Large intestine (tissue), 3 donors: ENCODE measurements around the gene TMC1. TPM values are rescaled to one million over a fixed set of nuclear protein-coding genes. Genes with fewer than 3 reads are reported as not detected.

Experiments used
- DNase-seq, 2 donors: peaks; one replicate each; pipeline versions ENCODE4 v3.0.0 to v3.0.0-alpha.2; 2013
- H3K27ac ChIP-seq: one replicate; pipeline ENCODE4 v1.5.1; 2013; ENCODE audit warnings: low read length
- H3K27me3 ChIP-seq: 2 replicates; pipeline ENCODE4 v1.6.1; 2013; ENCODE audit warnings: low read length; ENCODE audit not compliant: control insufficient read depth, insufficient read depth
- H3K36me3 ChIP-seq: 2 replicates; pipeline ENCODE4 v1.6.1; 2013; ENCODE audit warnings: low read length; ENCODE audit not compliant: control insufficient read depth, insufficient read depth
- H3K4me1 ChIP-seq: one replicate; pipeline ENCODE4 v1.6.1; 2013; ENCODE audit warnings: low read length; ENCODE audit not compliant: control insufficient read depth, insufficient read depth
- H3K4me3 ChIP-seq: one replicate; pipeline ENCODE4 v1.5.1; 2013; ENCODE audit warnings: low read length
- H3K9me3 ChIP-seq: one replicate; pipeline ENCODE4 v1.6.1; 2013; ENCODE audit warnings: mild to moderate bottlenecking, low read depth, low read length, moderate library complexity; ENCODE audit not compliant: control insufficient read depth
- WGBS: methylation state at CpG from one replicate; pipeline ENCODE4 v1.1.5; 2013; ENCODE audit warnings: low lambda C conversion rate; ENCODE audit not compliant: insufficient coverage; 5-methylcytosine and 5-hydroxymethylcytosine counted together
- polyA plus RNA-seq: library from polyadenylated mRNA; unstranded; fragments of 120-200 nt; gene quantifications from one replicate; pipeline ENCODE4 v1.2.1, GENCODE V29; 2013

TMC1 gene
- polyA plus RNA-seq, 1 donor = 0.16 TPM

- Histone ChIP-seq H3K4me1 (no peaks in the 10 kb centered on the region), H3K36me3 (no peaks in the 10 kb centered on the region), H3K27ac (no peak overlapping the region), H3K9me3 (no peaks in the 10 kb centered on the region), H3K27me3 (no peaks in the 10 kb centered on the region), H3K4me3 (no peak overlapping the region)
- no CpG with 5 or more reads among the region's 4 CpGs for WGBS
- no peak for DNase-seq
These were observed 182.2 kb downstream of the TMC1 start for GRCh38 chr9:72703574-72703973.

DNA sequence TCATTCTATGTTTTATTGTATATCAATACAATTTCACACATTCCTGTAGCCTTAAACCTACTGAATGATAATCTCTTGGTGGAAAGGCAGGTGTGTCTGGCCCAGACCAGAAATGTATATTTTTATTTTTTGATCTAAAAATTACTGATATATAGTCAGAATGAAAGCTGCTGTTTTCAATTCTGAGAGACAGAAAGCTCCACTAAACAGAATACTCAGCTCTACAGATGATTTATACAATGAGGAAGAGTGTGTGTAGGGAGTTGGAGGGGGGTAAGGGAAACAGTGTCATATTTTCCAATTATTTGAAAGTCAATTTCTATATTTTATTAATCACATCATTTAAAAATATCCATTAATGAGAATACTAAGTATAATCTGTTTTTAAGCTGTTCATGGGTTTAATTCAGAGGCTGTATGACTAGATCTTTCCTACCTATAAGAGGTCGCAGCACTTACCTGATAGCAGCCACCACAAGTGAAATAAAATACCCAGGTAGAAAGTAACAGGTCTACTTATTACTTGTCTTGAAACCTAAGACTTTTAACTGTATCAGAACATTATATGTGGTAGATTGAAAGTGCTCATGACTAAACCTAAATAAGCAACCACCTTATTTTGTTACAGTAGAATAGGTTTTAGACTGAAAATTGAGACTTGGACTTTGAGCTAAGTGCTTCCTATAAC, 183.4 kb downstream of the TMC1 start:
- Histone ChIP-seq H3K4me1 (no peaks in the 10 kb centered on the region), H3K36me3 (no peaks in the 10 kb centered on the region), H3K27ac (no peak overlapping the region), H3K4me3 (no peak overlapping the region), H3K27me3 (no peaks in the 10 kb centered on the region), H3K9me3 (no peaks in the 10 kb centered on the region)
- WGBS = no CpG with 5 or more reads among the region's 1 CpG
- DNase-seq = no peak

GRCh38 chr9:72718503-72718902, 197.1 kb downstream of the TMC1 start:
- DNase-seq = no peak
- no peaks in the 10 kb centered on the region for H3K9me3 ChIP-seq
- no peak overlapping the region for H3K27ac ChIP-seq
- H3K4me1 ChIP-seq = no peaks in the 10 kb centered on the region
- WGBS = no CpG with 5 or more reads among the region's 3 CpGs
- H3K36me3 ChIP-seq = no peaks in the 10 kb centered on the region
- H3K27me3 ChIP-seq = no peaks in the 10 kb centered on the region
- H3K4me3 ChIP-seq = no peak overlapping the region

DNA sequence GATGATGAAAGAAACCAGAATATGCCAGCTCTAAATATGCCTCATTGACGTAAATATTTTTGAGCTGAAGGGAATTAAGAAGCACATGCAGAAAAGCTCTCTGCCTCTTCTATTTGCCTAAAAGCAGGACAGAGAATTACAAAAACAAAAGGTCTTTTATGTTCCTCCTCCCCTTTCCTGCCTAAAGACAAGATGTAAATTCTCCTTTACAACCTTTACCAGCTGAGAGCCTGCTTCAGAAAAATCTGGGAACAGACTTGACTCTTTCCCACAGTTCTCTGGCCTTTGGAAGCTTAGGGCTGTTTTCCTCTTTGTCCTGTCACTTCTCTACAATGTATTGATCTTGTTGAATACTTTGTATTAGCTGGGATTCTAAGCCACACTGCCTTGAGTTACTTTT, 199.7 kb downstream of the TMC1 start:
- no peaks in the 10 kb centered on the region for H3K27me3 ChIP-seq
- WGBS = 100% methylated on average over 1 of the region's 1 CpG
- no peak overlapping the region for H3K4me3 ChIP-seq
- H3K36me3 ChIP-seq = no peaks in the 10 kb centered on the region
- no peak for DNase-seq
- no peaks in the 10 kb centered on the region for H3K9me3 ChIP-seq
- H3K27ac ChIP-seq = no peak overlapping the region
- H3K4me1 ChIP-seq = no peaks in the 10 kb centered on the region

DNA sequence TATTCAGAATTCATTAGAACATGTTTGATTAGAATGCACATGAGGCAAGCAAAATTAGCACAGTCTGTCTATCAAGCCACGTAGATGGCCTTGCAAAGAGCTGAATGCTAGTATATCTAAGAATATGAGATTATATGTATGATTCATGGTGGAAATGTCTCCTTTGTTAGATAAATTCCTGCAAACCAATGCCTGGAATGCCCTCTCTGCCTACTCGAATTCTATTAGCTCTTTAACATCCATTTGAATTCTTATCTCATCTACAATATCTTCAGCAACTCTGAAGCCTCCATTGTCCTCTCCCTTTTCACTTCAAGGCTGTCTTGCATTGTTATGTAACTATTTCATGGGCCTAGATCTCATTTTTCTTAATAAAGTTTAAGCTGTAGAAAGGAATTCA, 205.5 kb downstream of the TMC1 start:
- H3K4me1 ChIP-seq = no peaks in the 10 kb centered on the region
- DNase-seq = no peak
- 33% methylated on average over 1 of the region's 2 CpGs for WGBS
- H3K27me3 ChIP-seq = no peaks in the 10 kb centered on the region
- no peak overlapping the region for H3K4me3 ChIP-seq
- no peaks in the 10 kb centered on the region for H3K9me3 ChIP-seq
- no peak overlapping the region for H3K27ac ChIP-seq
- no peaks in the 10 kb centered on the region for H3K36me3 ChIP-seq

GRCh38 chr9:72728031-72728770, 206.8 kb downstream of the TMC1 start:
- no peak overlapping the region for H3K4me3 ChIP-seq
- H3K9me3 ChIP-seq = no peaks in the 10 kb centered on the region
- no peak for DNase-seq
- no peaks in the 10 kb centered on the region for H3K27me3 ChIP-seq
- H3K27ac ChIP-seq = no peak overlapping the region
- H3K36me3 ChIP-seq = no peaks in the 10 kb centered on the region
- H3K4me1 ChIP-seq = no peaks in the 10 kb centered on the region

GRCh38 chr9:72733895-72734294, 212.5 kb downstream of the TMC1 start:
- Histone ChIP-seq H3K4me3 (no peak overlapping the region), H3K9me3 (no peaks in the 10 kb centered on the region), H3K4me1 (no peaks in the 10 kb centered on the region), H3K27me3 (no peaks in the 10 kb centered on the region), H3K36me3 (no peaks in the 10 kb centered on the region), H3K27ac (no peak overlapping the region)
- no peak for DNase-seq

DNA sequence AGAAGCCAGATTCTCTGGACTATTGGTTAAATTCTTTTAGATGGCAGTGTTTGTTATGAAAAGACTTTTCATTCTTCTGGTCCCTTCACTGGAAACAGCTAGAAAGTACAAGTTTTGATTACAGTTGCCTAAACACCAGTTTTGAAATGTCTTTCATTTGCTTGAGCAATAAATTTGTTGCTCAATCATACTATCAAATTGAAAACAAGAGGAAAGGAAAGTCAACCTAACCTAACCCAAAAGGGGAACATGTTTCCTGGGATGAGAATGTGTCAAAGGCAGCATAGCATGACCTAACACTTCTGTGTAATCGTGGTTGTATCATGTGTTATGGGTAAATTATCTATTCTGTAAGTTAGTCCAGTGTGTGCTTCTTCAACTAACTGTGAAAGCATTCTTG, 213.2 kb downstream of the TMC1 start:
- WGBS = 80% methylated on average over 1 of the region's 1 CpG
- H3K36me3 ChIP-seq = no peaks in the 10 kb centered on the region
- no peaks in the 10 kb centered on the region for H3K4me1 ChIP-seq

DNA sequence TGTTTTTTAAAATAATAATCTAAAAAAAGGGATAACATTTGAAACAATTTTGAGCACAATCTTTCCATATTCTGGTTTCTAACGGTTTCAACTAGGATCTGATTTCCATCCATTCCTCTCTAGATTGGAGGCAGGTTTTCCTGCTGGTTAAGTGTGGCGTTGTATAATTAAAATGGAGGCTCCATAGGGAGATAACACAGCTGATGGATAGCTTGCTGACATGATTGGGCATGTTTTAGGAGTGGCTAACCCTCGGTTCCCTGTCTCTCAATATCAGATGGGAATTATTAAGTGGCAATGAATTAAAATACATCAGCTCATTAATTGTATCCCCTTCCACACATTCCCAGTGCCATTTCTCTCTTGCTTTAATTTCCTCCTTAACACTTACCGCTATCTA, 222.4 kb downstream of the TMC1 start:
- no peak overlapping the region for H3K4me3 ChIP-seq
- H3K27me3 ChIP-seq = no peaks in the 10 kb centered on the region
- no peaks in the 10 kb centered on the region for H3K9me3 ChIP-seq
- no peak overlapping the region for H3K27ac ChIP-seq
- H3K36me3 ChIP-seq = no peaks in the 10 kb centered on the region
- H3K4me1 ChIP-seq = peaks cover 6% of the 10 kb centered on the region
- 85% methylated on average over 3 of the region's 4 CpGs for WGBS
- DNase-seq = no peak

More for the DNA sequence above, 213.2 kb downstream of the TMC1 start:
- peak in 1 of 2 donors; percentile 11 for DNase-seq
- Histone ChIP-seq H3K27me3 (no peaks in the 10 kb centered on the region), H3K4me3 (no peak overlapping the region), H3K9me3 (no peaks in the 10 kb centered on the region), H3K27ac (no peak overlapping the region)

GRCh38 chr9:72749276-72749675, 227.9 kb downstream of the TMC1 start:
- H3K27ac ChIP-seq = peak overlapping the region; percentile 88

GRCh38 chr9:72751541-72751940, 230.1 kb downstream of the TMC1 start:
- Histone ChIP-seq H3K27me3 (no peaks in the 10 kb centered on the region), H3K36me3 (no peaks in the 10 kb centered on the region), H3K27ac (no peak overlapping the region), H3K4me3 (no peak overlapping the region), H3K4me1 (peaks cover 21% of the 10 kb centered on the region), H3K9me3 (no peaks in the 10 kb centered on the region)
- no CpG with 5 or more reads among the region's 1 CpG for WGBS
- peak in 1 of 2 donors; percentile 27 for DNase-seq

More at GRCh38 chr9:72749276-72749675, 227.9 kb downstream of the TMC1 start:
- WGBS = no CpG with 5 or more reads among the region's 5 CpGs
- Histone ChIP-seq H3K27me3 (no peaks in the 10 kb centered on the region), H3K36me3 (no peaks in the 10 kb centered on the region), H3K9me3 (no peaks in the 10 kb centered on the region), H3K4me3 (no peak overlapping the region), H3K4me1 (peaks cover 21% of the 10 kb centered on the region)
- DNase-seq = peak; percentile 82 to 90
